ENCODE results near the gene RNASEH2A.

RNASEH2A gene

GRCh38 chr19:12783291-12783848 lies 23.0 kb upstream of the RNASEH2A start:
- DNase-seq (ENCODE audit: low spot score) = peak; percentile 60
- TF ChIP-seq, protein P1, sequence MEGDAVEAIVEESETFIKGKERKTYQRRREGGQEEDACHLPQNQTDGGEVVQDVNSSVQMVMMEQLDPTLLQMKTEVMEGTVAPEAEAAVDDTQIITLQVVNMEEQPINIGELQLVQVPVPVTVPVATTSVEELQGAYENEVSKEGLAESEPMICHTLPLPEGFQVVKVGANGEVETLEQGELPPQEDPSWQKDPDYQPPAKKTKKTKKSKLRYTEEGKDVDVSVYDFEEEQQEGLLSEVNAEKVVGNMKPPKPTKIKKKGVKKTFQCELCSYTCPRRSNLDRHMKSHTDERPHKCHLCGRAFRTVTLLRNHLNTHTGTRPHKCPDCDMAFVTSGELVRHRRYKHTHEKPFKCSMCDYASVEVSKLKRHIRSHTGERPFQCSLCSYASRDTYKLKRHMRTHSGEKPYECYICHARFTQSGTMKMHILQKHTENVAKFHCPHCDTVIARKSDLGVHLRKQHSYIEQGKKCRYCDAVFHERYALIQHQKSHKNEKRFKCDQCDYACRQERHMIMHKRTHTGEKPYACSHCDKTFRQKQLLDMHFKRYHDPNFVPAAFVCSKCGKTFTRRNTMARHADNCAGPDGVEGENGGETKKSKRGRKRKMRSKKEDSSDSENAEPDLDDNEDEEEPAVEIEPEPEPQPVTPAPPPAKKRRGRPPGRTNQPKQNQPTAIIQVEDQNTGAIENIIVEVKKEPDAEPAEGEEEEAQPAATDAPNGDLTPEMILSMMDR (IDR thresholded peaks at IDR 0.05; ENCODE audit: extremely low read depth, missing control alignments) = no peak

GRCh38 chr19:12783849-12784393 lies 22.5 kb upstream of the RNASEH2A start:
- DNase-seq (ENCODE audit: low spot score) = no peak
- TF ChIP-seq, protein P1 (IDR thresholded peaks at IDR 0.05; ENCODE audit: extremely low read depth, missing control alignments) = no peak

GRCh38 chr19:12784394-12784870 lies 22.0 kb upstream of the RNASEH2A start:
- TF ChIP-seq, protein P1 (IDR thresholded peaks at IDR 0.05; ENCODE audit: extremely low read depth, missing control alignments) = no peak
- no peak for DNase-seq (ENCODE audit: low spot score)

- no peak for DNase-seq (ENCODE audit: low spot score)
- TF ChIP-seq, protein P1 (IDR thresholded peaks at IDR 0.05; ENCODE audit: extremely low read depth, missing control alignments) = no peak
These were observed 21.4 kb upstream of the RNASEH2A start for GRCh38 chr19:12784871-12785430.

- TF ChIP-seq, protein P1 (IDR thresholded peaks at IDR 0.05; ENCODE audit: extremely low read depth, missing control alignments) = no peak
- DNase-seq (ENCODE audit: low spot score) = no peak
These were observed 20.9 kb upstream of the RNASEH2A start for GRCh38 chr19:12785431-12786031.

DNA sequence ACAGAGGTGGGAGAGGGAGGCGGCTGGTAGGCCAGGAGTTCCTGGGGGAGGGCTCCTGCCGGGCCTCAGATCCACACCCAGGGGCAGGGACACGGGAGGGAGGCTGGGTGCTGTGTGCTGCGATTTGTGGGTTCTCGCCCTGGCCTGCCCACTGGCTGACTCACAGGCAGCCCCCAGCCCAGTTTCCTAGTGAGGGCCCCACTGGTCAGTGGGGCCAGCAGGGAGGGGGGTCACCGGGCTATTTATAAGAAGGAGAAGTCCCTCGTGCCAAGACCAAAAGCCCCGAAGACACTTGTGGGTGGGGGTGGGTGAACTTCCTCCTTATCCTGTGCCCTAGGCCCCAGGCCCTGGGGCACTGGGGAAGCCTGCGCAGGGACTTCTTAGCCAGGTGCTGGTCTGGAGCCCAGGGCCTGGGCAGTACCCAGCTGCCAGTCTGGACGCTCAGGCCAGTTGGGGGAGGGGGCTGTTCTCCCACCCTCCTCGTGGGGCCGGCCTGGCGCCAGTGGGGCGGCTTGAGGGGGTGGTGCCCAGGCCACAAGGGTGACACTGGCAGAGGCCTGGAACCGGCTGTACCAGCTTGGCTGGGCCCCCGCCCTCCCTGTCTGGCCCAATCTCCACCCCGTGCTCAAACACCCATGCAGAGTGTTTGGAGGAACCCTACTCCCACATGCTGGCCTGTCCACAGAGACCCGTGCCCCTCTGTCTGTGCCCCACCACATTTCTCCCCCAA lies 20.1 kb upstream of the RNASEH2A start:
- peak; percentile 15 for DNase-seq (ENCODE audit: low spot score)

More for the DNA sequence above, 20.1 kb upstream of the RNASEH2A start:
- TF ChIP-seq, protein P1 (IDR thresholded peaks at IDR 0.05; ENCODE audit: extremely low read depth, missing control alignments) = no peak
